CD4-positive, alpha-beta memory T cell (primary cell): ENCODE data around the gene ERCC8. TPM values are rescaled to one million over a fixed set of nuclear protein-coding genes. Genes with fewer than 3 reads are reported as not detected.

ENCODE experiments used
- CTCF ChIA-PET: fragments of 350-600 bp; sonication (Branson Sonifier 250); formaldehyde crosslinking; loops from one replicate; lab custom pipeline; 2021; ENCODE audit warnings: inconsistent platforms; ENCODE audit not compliant: partially characterized antibody; lab: Charles Lee
- POLR2A ChIA-PET: fragments of 350-600 bp; sonication (Branson Sonifier 250); formaldehyde crosslinking; loops from one replicate; lab custom pipeline; 2021; ENCODE audit not compliant: partially characterized antibody; lab: Charles Lee
- DNase-seq, 5 donors: peaks; one replicate each; pipeline versions ENCODE4 v3.0.0 to v3.0.0-alpha.2; 2020 to 2022; ENCODE audit warnings: mixed read lengths in 1 of 5
- H3K27ac ChIP-seq: one replicate; pipeline ENCODE4 v1.7.0; 2013; ENCODE audit warnings: low read depth, low read length
- H3K27me3 ChIP-seq: 2 replicates; pipeline ENCODE4 v1.7.0; 2013; ENCODE audit warnings: mild to moderate bottlenecking, low read length, moderate library complexity; ENCODE audit not compliant: insufficient read depth
- H3K36me3 ChIP-seq: 2 replicates; pipeline ENCODE4 v1.7.0; 2013; ENCODE audit warnings: mild to moderate bottlenecking, low read length, moderate library complexity; ENCODE audit not compliant: insufficient read depth
- H3K4me1 ChIP-seq: 2 replicates; pipeline ENCODE4 v1.7.0; 2013; ENCODE audit warnings: mild to moderate bottlenecking, low read length, moderate library complexity; ENCODE audit not compliant: insufficient read depth
- H3K4me3 ChIP-seq, 2 donors: one replicate each; pipeline ENCODE4 v1.7.0; 2013; ENCODE audit warnings: low read length in 2 of 2, mild to moderate bottlenecking in 1 of 2
- H3K9me3 ChIP-seq, 2 donors: one replicate each; pipeline ENCODE4 v1.7.0; 2013; ENCODE audit warnings: low read length in 2 of 2, control low read depth in 1 of 2; ENCODE audit not compliant: control insufficient read depth in 1 of 2
- H3K27ac Mint-ChIP-seq, 7 donors: one replicate each; pipeline ENCODE4 v1.8.0; 2020 to 2021; ENCODE audit warnings: mixed read lengths in 7 of 7, mild to moderate bottlenecking in 6 of 7, inconsistent platforms in 3 of 7, moderate library complexity in 3 of 7
- H3K27me3 Mint-ChIP-seq, 2 donors: one replicate each; pipeline ENCODE4 v1.8.0; 2020 to 2021; ENCODE audit warnings: mixed read lengths in 2 of 2
- H3K36me3 Mint-ChIP-seq, 2 donors: one replicate each; pipeline ENCODE4 v1.8.0; 2020 to 2021; ENCODE audit warnings: mixed read lengths in 2 of 2, inconsistent platforms in 1 of 2, mild to moderate bottlenecking in 1 of 2
- H3K4me1 Mint-ChIP-seq, 4 donors: one replicate each; pipeline ENCODE4 v1.8.0; 2020 to 2021; ENCODE audit warnings: mixed read lengths in 4 of 4, mild to moderate bottlenecking in 1 of 4
- H3K4me3 Mint-ChIP-seq, 8 donors: one replicate each; pipeline ENCODE4 v1.8.0; 2020 to 2021; ENCODE audit warnings: mixed read lengths in 8 of 8, mild to moderate bottlenecking in 7 of 8, moderate library complexity in 6 of 8, inconsistent platforms in 3 of 8
- H3K9me3 Mint-ChIP-seq, 8 donors: one replicate each; pipeline ENCODE4 v1.8.0; 2020 to 2021; ENCODE audit warnings: mixed read lengths in 8 of 8, mild to moderate bottlenecking in 5 of 8, inconsistent platforms in 3 of 8, moderate library complexity in 1 of 8
- intact Hi-C: fragments of 100-400 bp; cut with micrococcal nuclease; formaldehyde crosslinking; loops from one replicate; pipeline ENCODE4 v1.15.1; 2023
- polyA plus RNA-seq, 2 donors: library from polyadenylated mRNA; unstranded; fragments of 300-500 nt; fragmentation: Illumina TruSeq; gene quantifications; one replicate each; pipeline ENCODE4 v1.2.3, GENCODE V29; 2021
- total RNA-seq, 2 experiments: library from RNA; stranded (reverse); gene quantifications; one replicate each; pipeline ENCODE4 v1.2.3, GENCODE V29; 2021

The ERCC8 gene
- total and polyA plus RNA-seq, 4 experiments from 2014 or later, result 7.1 to 20.5 (median 9.8) TPM

GRCh38 chr5:60888359-60889061 lies 56.4 kb downstream of the ERCC8 start:
- Mint-ChIP-seq H3K4me1 (no peaks in the 10 kb centered on the region), H3K27ac (no peak overlapping the region), H3K9me3 (peaks cover 0 to 3% (median 0%) of the 10 kb centered on the region in 8 donors), H3K36me3 (peaks cover 26 to 46% of the 10 kb centered on the region in 2 donors), H3K4me3 (no peak overlapping the region), H3K27me3 (no peaks in the 10 kb centered on the region)
- Histone ChIP-seq H3K9me3 (no peaks in the 10 kb centered on the region), H3K27me3 (no peaks in the 10 kb centered on the region), H3K36me3 (no peaks in the 10 kb centered on the region), H3K4me1 (no peaks in the 10 kb centered on the region), H3K27ac (no peak overlapping the region), H3K4me3 (no peak overlapping the region)
- intact Hi-C loops, result no loop called here
- POLR2A ChIA-PET, result no interaction called here
- no peak for DNase-seq
- CTCF ChIA-PET, result no interaction called here

- Mint-ChIP-seq H3K27ac (no peak overlapping the region), H3K36me3 (peaks cover 27 to 43% of the 10 kb centered on the region in 2 donors)
- POLR2A ChIA-PET, result no interaction called here
Measured at GRCh38 chr5:60887746-60888145, 57.1 kb downstream of the ERCC8 start.

GRCh38 chr5:60887096-60887495 lies 57.8 kb downstream of the ERCC8 start:
- ChIA-PET CTCF (no interaction called here), POLR2A (no interaction called here)
- H3K4me1 Mint-ChIP-seq, result no peaks in the 10 kb centered on the region
- H3K9me3 ChIP-seq, result no peaks in the 10 kb centered on the region
- DNase-seq, result no peak
- no peak overlapping the region for H3K4me3 Mint-ChIP-seq
- H3K27me3 Mint-ChIP-seq, result no peaks in the 10 kb centered on the region
- H3K4me3 ChIP-seq, result no peak overlapping the region
- H3K36me3 Mint-ChIP-seq, result peaks cover 29 to 42% of the 10 kb centered on the region in 2 donors
- no peaks in the 10 kb centered on the region for H3K36me3 ChIP-seq
- intact Hi-C loops, result no loop called here
- no peak overlapping the region for H3K27ac Mint-ChIP-seq
- H3K9me3 Mint-ChIP-seq, result peaks cover 0 to 10% (median 4%) of the 10 kb centered on the region in 8 donors
- H3K4me1 ChIP-seq, result no peaks in the 10 kb centered on the region
- H3K27me3 ChIP-seq, result no peaks in the 10 kb centered on the region
- H3K27ac ChIP-seq, result no peak overlapping the region

More at GRCh38 chr5:60887746-60888145, 57.1 kb downstream of the ERCC8 start:
- H3K27ac ChIP-seq, result no peak overlapping the region
- intact Hi-C loops, result no loop called here
- H3K4me1 ChIP-seq, result no peaks in the 10 kb centered on the region
- no peaks in the 10 kb centered on the region for H3K36me3 ChIP-seq
- no peak overlapping the region for H3K4me3 ChIP-seq
- H3K27me3 ChIP-seq, result no peaks in the 10 kb centered on the region
- H3K4me1 Mint-ChIP-seq, result no peaks in the 10 kb centered on the region
- DNase-seq, result no peak
- CTCF ChIA-PET, result no interaction called here
- no peaks in the 10 kb centered on the region for H3K9me3 ChIP-seq
- no peak overlapping the region for H3K4me3 Mint-ChIP-seq
- no peaks in the 10 kb centered on the region for H3K27me3 Mint-ChIP-seq
- peaks cover 0 to 5% (median 2%) of the 10 kb centered on the region in 8 donors for H3K9me3 Mint-ChIP-seq

GRCh38 chr5:60886158-60886557 lies 58.7 kb downstream of the ERCC8 start:
- no peaks in the 10 kb centered on the region for H3K27me3 Mint-ChIP-seq
- DNase-seq, result no peak
- peaks cover 29 to 42% of the 10 kb centered on the region in 2 donors for H3K36me3 Mint-ChIP-seq
- ChIA-PET CTCF (no interaction called here), POLR2A (no interaction called here)
- no peaks in the 10 kb centered on the region for H3K4me1 ChIP-seq
- no peak overlapping the region for H3K4me3 ChIP-seq
- H3K4me1 Mint-ChIP-seq, result no peaks in the 10 kb centered on the region
- no peaks in the 10 kb centered on the region for H3K9me3 ChIP-seq
- H3K27me3 ChIP-seq, result no peaks in the 10 kb centered on the region
- intact Hi-C loops, result no loop called here
- no peak overlapping the region for H3K27ac Mint-ChIP-seq
- no peak overlapping the region for H3K4me3 Mint-ChIP-seq
- H3K36me3 ChIP-seq, result no peaks in the 10 kb centered on the region
- H3K9me3 Mint-ChIP-seq, result peaks cover 0 to 10% (median 3%) of the 10 kb centered on the region in 8 donors
- no peak overlapping the region for H3K27ac ChIP-seq

DNA sequence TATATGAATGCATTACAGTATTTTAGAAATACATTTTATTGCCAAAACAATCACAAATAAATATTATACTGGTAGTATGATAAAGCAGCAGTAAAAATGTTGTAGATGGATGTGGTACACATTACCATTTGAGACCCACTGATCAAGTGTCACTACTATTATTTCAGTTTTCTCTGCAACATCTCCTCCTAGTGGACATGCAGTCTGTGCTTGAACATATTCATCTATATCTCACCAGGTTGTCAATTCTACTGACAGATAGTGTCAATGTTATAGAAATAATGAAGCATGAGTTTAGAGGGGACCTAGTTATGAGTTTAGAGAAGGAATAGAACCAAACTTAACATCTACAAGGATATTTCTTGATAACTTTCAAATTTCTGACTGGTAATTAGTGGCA lies 61.6 kb downstream of the ERCC8 start:
- H3K36me3 ChIP-seq, result no peaks in the 10 kb centered on the region
- H3K27me3 ChIP-seq, result no peaks in the 10 kb centered on the region
- CTCF ChIA-PET, result interaction anchor here (1.3 kb wide), 1 partner anchor 28 kb away, joined by 3 read pairs; no protein-coding TSS in a partner anchor
- no peak overlapping the region for H3K4me3 ChIP-seq
- no peaks in the 10 kb centered on the region for H3K4me1 Mint-ChIP-seq
- POLR2A ChIA-PET, result no interaction called here
- no peak overlapping the region for H3K27ac Mint-ChIP-seq
- no peaks in the 10 kb centered on the region for H3K4me1 ChIP-seq
- intact Hi-C loops, result no loop called here
- H3K9me3 Mint-ChIP-seq, result peaks cover 0 to 18% (median 11%) of the 10 kb centered on the region in 8 donors
- H3K4me3 Mint-ChIP-seq, result no peak overlapping the region
- DNase-seq, result no peak
- H3K9me3 ChIP-seq, result no peaks in the 10 kb centered on the region
- H3K27me3 Mint-ChIP-seq, result no peaks in the 10 kb centered on the region
- peaks cover 22 to 27% of the 10 kb centered on the region in 2 donors for H3K36me3 Mint-ChIP-seq
- no peak overlapping the region for H3K27ac ChIP-seq

GRCh38 chr5:60872892-60873291 lies 72.0 kb downstream of the ERCC8 start:
- no peak for DNase-seq
- H3K4me1 ChIP-seq, result no peaks in the 10 kb centered on the region
- peaks cover 3 to 42% (median 31%) of the 10 kb centered on the region in 8 donors for H3K9me3 Mint-ChIP-seq
- no peaks in the 10 kb centered on the region for H3K4me1 Mint-ChIP-seq
- H3K4me3 Mint-ChIP-seq, result no peak overlapping the region
- H3K27me3 ChIP-seq, result no peaks in the 10 kb centered on the region
- POLR2A ChIA-PET, result no interaction called here
- CTCF ChIA-PET, result no interaction called here
- H3K9me3 ChIP-seq, result no peaks in the 10 kb centered on the region
- no peak overlapping the region for H3K27ac ChIP-seq
- no peaks in the 10 kb centered on the region for H3K27me3 Mint-ChIP-seq
- no peak overlapping the region for H3K27ac Mint-ChIP-seq
- H3K36me3 ChIP-seq, result no peaks in the 10 kb centered on the region
- no peak overlapping the region for H3K4me3 ChIP-seq
- H3K36me3 Mint-ChIP-seq, result peaks cover 9 to 44% of the 10 kb centered on the region in 2 donors
- intact Hi-C loops, result no loop called here

- no peaks in the 10 kb centered on the region for H3K36me3 ChIP-seq
- Mint-ChIP-seq H3K9me3 (peaks cover 3 to 47% (median 29%) of the 10 kb centered on the region in 8 donors), H3K4me3 (no peak overlapping the region), H3K4me1 (no peaks in the 10 kb centered on the region), H3K27ac (no peak overlapping the region), H3K27me3 (no peaks in the 10 kb centered on the region), H3K36me3 (peaks cover 9 to 44% of the 10 kb centered on the region in 2 donors)
- ChIA-PET POLR2A (no interaction called here), CTCF (interaction anchor here (0.9 kb wide), 1 partner anchor 172 kb away, joined by 3 read pairs; no protein-coding TSS in a partner anchor)
- no peak for DNase-seq
- intact Hi-C loops, result no loop called here
- H3K4me1 ChIP-seq, result no peaks in the 10 kb centered on the region
- no peaks in the 10 kb centered on the region for H3K27me3 ChIP-seq
- no peak overlapping the region for H3K4me3 ChIP-seq
- H3K9me3 ChIP-seq, result no peaks in the 10 kb centered on the region
- H3K27ac ChIP-seq, result no peak overlapping the region
Measured at GRCh38 chr5:60870857-60871256, 74.0 kb downstream of the ERCC8 start.
